Thyroid gland (tissue), 4 donors: ENCODE results near the gene LRFN3. TPM values are rescaled to one million over a fixed set of nuclear protein-coding genes. Genes with fewer than 3 reads are reported as not detected.
"Not testable (repeated sequence)": the region's sequence is repeated elsewhere in the genome, so short reads cannot be mapped to it uniquely, and the experiment has no call there.

ENCODE experiments used
- DNase-seq, 2 donors: peaks; one replicate each; pipeline ENCODE4 v3.0.0-alpha.2; 2019
- H3K27ac ChIP-seq, 3 donors: fragments of 200-600 bp; sonication (generic); 1 replicate in 2 of 3; 2 replicates in 1 of 3; pipeline ENCODE4 v1.5.1; 2016 to 2019; ENCODE audit warnings: mild to moderate bottlenecking in 1 of 3, moderate library complexity in 1 of 3
- H3K27me3 ChIP-seq: fragments of 200-600 bp; sonication (generic); one replicate; pipeline ENCODE4 v1.5.1; 2019
- H3K36me3 ChIP-seq, 2 donors: fragments of 200-600 bp; sonication (generic); one replicate each; pipeline ENCODE4 v1.5.1; 2016 to 2019
- H3K4me1 ChIP-seq, 2 donors: fragments of 200-600 bp; sonication (generic); one replicate each; pipeline ENCODE4 v1.5.1; 2017 to 2019
- H3K4me3 ChIP-seq, 3 donors: fragments of 200-600 bp; sonication (generic); replicated peaks in 1 of 3; 1 replicate in 2 of 3; 2 replicates in 1 of 3; pipeline ENCODE4 v1.5.1; 2016; ENCODE audit warnings: mild to moderate bottlenecking in 1 of 3
- H3K9me3 ChIP-seq: fragments of 200-600 bp; sonication (generic); one replicate; pipeline ENCODE4 v1.5.1; 2017
- POLR2A ChIP-seq, 2 donors: fragments of 450-650 bp; IDR thresholded peaks; one replicate each; pipeline ENCODE4 v1.6.1; 2017; ENCODE audit warnings: antibody characterized with exemption in 2 of 2, mild to moderate bottlenecking in 2 of 2, moderate library complexity in 1 of 2
- WGBS, 2 donors: methylation state at CpG; one replicate each; pipeline ENCODE4 v1.1.5; 2017; 5-methylcytosine and 5-hydroxymethylcytosine counted together
- intact Hi-C: fragments of 100-400 bp; cut with DNase I; formaldehyde crosslinking; loops from one replicate; pipeline ENCODE4 v1.15.1; 2023
- total RNA-seq, 4 donors: library from RNA; depleted of rRNA; stranded (reverse); fragments of >200 nt; gene quantifications; one replicate each; pipeline ENCODE4 v1.2.3, GENCODE V29; 2016
- TF ChIP-seq, protein P1 (sequence below), 6 experiments: fragments of 200-600 bp in 3 of 6; fragments of 450-650 bp in 3 of 6; sonication (generic) in 3 of 6; IDR thresholded peaks; one replicate each; pipeline ENCODE4 v1.5.1; 2016 to 2019; ENCODE audit warnings: antibody characterized with exemption in 6 of 6, mild to moderate bottlenecking in 2 of 6, inconsistent platforms in 1 of 6, moderate library complexity in 1 of 6

Gene LRFN3
- total RNA-seq, 4 donors from 2014 or later, result 7.1 to 15.5 (median 11.1) TPM

DNA sequence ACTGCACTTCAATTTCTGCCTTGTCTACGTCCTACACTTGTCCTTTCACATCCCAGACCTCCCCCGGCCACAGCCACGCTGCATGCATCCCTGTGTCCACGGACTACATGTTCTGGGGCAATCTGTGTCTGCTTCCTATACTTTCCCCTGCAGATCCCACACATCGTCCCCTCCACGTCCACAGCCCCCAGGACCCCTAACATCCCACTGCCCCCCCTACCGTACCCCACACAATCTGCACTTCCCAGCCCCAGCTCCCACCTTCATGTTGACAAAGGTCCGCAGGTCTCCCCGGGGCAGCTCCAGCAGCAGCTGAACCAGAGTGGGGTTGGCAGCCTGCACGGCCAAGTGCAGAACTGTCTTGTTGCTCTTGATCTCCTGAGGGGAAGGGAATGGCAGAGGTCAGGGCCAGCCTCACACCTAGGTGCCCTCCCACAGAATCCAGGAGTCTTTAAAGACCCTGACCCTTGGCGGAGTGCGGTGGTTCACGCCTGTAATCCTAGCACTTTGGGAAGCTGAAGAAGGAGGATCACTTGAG is 46.0 kb upstream of the LRFN3 start:
- H3K36me3 ChIP-seq, result peaks cover 39 to 48% of the 10 kb centered on the region in 2 donors

DNA sequence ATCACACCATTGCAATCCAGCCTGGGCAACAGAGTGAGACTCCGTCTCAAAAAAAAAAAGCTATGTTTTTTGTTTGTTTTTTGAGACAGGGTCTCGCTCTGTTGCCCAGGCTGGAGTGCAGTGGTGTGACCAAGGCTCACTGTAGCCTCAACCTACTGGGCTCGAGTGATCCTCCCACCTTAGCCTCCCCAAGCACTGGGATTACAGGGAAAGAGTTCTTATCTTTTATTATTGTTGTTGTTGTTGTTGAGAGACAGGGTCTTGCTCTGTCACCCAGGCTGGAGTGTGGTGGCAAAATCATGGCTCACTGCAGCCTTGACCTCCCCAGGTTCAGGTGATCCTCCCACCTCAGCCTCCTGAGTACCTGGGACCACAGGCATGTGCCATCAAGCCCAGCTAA is 44.4 kb upstream of the LRFN3 start:
- DNase-seq, H3K9me3 ChIP-seq, H3K4me3 ChIP-seq, intact Hi-C loops, H3K27ac ChIP-seq, H3K27me3 ChIP-seq, H3K4me1 ChIP-seq: not testable (repeated sequence)
- H3K36me3 ChIP-seq, result peaks cover 53 to 64% of the 10 kb centered on the region in 2 donors
- 93% methylated on average over 3 of the region's 3 CpGs for WGBS, 2 donors

More for the DNA sequence above, 46.0 kb upstream of the LRFN3 start:
- 94 to 96% methylated on average over 12 of the region's 13 CpGs for WGBS, 2 donors
- intact Hi-C loops, result no loop called here
- no peak for DNase-seq
- TF ChIP-seq, protein P1, sequence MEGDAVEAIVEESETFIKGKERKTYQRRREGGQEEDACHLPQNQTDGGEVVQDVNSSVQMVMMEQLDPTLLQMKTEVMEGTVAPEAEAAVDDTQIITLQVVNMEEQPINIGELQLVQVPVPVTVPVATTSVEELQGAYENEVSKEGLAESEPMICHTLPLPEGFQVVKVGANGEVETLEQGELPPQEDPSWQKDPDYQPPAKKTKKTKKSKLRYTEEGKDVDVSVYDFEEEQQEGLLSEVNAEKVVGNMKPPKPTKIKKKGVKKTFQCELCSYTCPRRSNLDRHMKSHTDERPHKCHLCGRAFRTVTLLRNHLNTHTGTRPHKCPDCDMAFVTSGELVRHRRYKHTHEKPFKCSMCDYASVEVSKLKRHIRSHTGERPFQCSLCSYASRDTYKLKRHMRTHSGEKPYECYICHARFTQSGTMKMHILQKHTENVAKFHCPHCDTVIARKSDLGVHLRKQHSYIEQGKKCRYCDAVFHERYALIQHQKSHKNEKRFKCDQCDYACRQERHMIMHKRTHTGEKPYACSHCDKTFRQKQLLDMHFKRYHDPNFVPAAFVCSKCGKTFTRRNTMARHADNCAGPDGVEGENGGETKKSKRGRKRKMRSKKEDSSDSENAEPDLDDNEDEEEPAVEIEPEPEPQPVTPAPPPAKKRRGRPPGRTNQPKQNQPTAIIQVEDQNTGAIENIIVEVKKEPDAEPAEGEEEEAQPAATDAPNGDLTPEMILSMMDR (IDR thresholded peaks at IDR 0.05), result no peak
- no peak overlapping the region for H3K27ac ChIP-seq
- no peaks in the 10 kb centered on the region for H3K4me1 ChIP-seq
- no peak overlapping the region for H3K4me3 ChIP-seq
- H3K9me3 ChIP-seq, result no peaks in the 10 kb centered on the region
- H3K27me3 ChIP-seq, result no peaks in the 10 kb centered on the region

DNA sequence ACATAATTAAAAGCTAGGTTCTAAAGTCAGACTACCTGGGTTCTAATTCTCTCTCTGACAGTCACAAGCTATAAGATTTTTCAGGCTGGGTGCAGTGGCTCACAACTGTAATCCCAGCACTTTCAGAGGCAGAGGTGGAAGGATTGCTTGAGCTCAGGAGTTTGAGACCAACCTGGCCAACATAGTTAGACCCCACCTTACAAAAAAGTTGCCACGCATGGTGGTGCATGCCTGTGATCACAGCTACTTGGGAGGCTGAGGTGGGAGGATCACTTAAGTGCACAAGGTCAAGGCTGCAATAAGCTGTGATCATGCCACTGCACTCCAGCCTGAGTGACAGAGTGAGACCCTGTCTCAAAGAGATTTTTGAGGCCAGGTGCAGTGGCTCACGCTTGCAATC is 41.8 kb upstream of the LRFN3 start:
- no peak for DNase-seq
- H3K27me3 ChIP-seq, result no peaks in the 10 kb centered on the region
- H3K27ac ChIP-seq, result no peak overlapping the region
- no peak overlapping the region for H3K4me3 ChIP-seq
- H3K9me3 ChIP-seq, result no peaks in the 10 kb centered on the region
- H3K4me1 ChIP-seq, result peaks cover 7 to 11% of the 10 kb centered on the region in 2 donors
- peaks cover 39 to 47% of the 10 kb centered on the region in 2 donors for H3K36me3 ChIP-seq
- intact Hi-C loops, result no loop called here
- WGBS, 2 donors, result 93 to 97% methylated on average over 1 to 2 of the region's 2 CpGs
- TF ChIP-seq, protein P1 (IDR thresholded peaks at IDR 0.05), result no peak
- TF ChIP-seq POLR2A (IDR thresholded peaks at IDR 0.05), result no peak

DNA sequence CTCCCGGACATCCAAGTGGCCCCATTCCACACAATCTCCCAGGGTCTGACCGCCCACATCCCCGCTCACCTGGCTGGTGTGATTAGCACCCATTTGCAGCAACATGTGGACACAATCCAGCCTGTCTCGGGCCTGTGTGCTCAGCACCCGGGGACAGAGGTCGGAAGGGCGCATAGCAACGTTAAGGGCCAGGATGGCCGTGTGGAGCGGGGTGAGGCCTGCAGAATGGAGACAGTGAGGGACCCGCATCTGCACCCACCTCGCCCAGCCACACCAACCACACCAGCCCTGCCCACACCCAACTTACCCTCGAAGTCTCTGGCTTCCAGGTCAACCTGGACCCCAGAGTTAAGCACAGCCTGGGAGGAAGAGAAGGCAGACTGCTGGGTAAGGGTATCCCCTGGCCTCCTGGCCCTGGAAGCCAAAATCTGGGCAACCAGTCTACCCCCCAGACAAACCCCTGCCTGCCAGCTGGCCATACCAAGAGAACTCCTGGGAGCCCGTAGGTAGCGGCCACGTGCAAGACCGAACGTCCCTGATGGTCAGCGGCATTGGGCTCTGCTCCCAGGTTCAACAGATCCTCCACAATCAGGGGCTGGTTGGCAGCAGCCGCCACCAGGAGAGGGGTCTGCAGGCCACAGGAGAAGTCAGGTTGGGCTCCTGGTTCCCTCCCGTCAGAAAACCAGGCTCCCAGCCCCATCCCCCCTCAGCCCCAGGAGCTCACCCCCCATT is 40.1 kb upstream of the LRFN3 start:
- intact Hi-C loops, result loop anchor here (5.0 kb wide), 1 partner anchor 36 kb away; no protein-coding TSS in a partner anchor
- Histone ChIP-seq H3K27me3 (no peaks in the 10 kb centered on the region), H3K27ac (no peak overlapping the region), H3K36me3 (peaks cover 25 to 33% of the 10 kb centered on the region in 2 donors), H3K4me3 (no peak overlapping the region), H3K4me1 (peaks cover 7 to 15% of the 10 kb centered on the region in 2 donors), H3K9me3 (no peaks in the 10 kb centered on the region)
- WGBS, 2 donors, result 95 to 96% methylated on average over 6 to 20 of the region's 21 CpGs
- no peak for DNase-seq
- no peak for TF ChIP-seq POLR2A (IDR thresholded peaks at IDR 0.05)
- TF ChIP-seq, protein P1 (IDR thresholded peaks at IDR 0.05), result no peak

DNA sequence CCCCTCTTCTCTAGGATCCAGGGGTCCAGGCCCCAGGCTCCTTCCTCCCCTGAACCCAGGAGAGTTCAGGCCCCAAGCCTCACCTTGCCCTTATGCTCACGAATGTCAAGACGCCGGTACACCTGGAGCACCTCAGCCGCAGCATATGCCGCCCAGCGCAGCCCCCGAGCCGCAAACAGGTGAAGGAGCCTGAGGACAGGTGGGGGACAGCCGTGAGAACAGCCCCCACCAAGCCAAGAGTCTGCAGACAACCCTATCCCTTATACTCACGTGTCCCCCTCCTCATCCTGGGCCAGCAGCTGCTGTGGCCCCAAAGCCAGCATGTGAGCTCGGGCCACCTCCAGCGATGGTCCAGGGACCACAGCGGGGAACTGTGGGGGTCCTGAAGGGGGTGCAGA is 39.5 kb upstream of the LRFN3 start:
- Histone ChIP-seq H3K27me3 (no peaks in the 10 kb centered on the region), H3K4me3 (no peak overlapping the region), H3K27ac (no peak overlapping the region), H3K36me3 (peaks cover 25 to 33% of the 10 kb centered on the region in 2 donors), H3K4me1 (peaks cover 7 to 18% of the 10 kb centered on the region in 2 donors), H3K9me3 (no peaks in the 10 kb centered on the region)
- intact Hi-C loops, result loop anchor here (5.0 kb wide), 1 partner anchor 36 kb away; no protein-coding TSS in a partner anchor
- TF ChIP-seq, protein P1 (IDR thresholded peaks at IDR 0.05), result no peak
- no peak for TF ChIP-seq POLR2A (IDR thresholded peaks at IDR 0.05)
- DNase-seq, result no peak
- 91 to 96% methylated on average over 6 to 11 of the region's 13 CpGs for WGBS, 2 donors
